KMS-11 (cell line): ENCODE results near the gene TDRD5.

Experiments
- H2AFZ ChIP-seq: fragments of 200-600 bp; sonication (generic); 2 replicates; pipeline ENCODE4 v1.6.1; 2016; ENCODE audit warnings: antibody characterized with exemption, mixed run types, low read depth
- H3K27ac ChIP-seq: fragments of 200-600 bp; sonication (generic); 2 replicates; pipeline ENCODE4 v1.6.1; 2016; ENCODE audit warnings: mild to moderate bottlenecking, mixed run types
- H3K27me3 ChIP-seq: fragments of 200-600 bp; sonication (generic); 2 replicates; pipeline ENCODE4 v1.6.1; 2017; ENCODE audit warnings: mild to moderate bottlenecking, low read depth, mixed run types, moderate library complexity; ENCODE audit not compliant: insufficient read depth
- H3K36me3 ChIP-seq: fragments of 200-600 bp; sonication (generic); 2 replicates; pipeline ENCODE4 v1.6.1; 2017; ENCODE audit warnings: mild to moderate bottlenecking, mixed run types; ENCODE audit not compliant: insufficient read depth
- H3K4me1 ChIP-seq: fragments of 200-600 bp; sonication (generic); 2 replicates; pipeline ENCODE4 v1.6.1; 2016; ENCODE audit warnings: mild to moderate bottlenecking, low read depth, mixed run types; ENCODE audit not compliant: poor library complexity, severe bottlenecking
- H3K4me2 ChIP-seq: fragments of 200-600 bp; sonication (generic); 2 replicates; pipeline ENCODE4 v1.7.0; 2016; ENCODE audit warnings: mild to moderate bottlenecking, mixed run types
- H3K4me3 ChIP-seq: fragments of 200-600 bp; sonication (generic); IDR thresholded peaks from 2 replicates; pipeline ENCODE4 v1.6.1; 2017; ENCODE audit warnings: low read depth, low read length, mixed read lengths; ENCODE audit not compliant: insufficient read depth
- H3K79me2 ChIP-seq: fragments of 200-600 bp; sonication (generic); 2 replicates; pipeline ENCODE4 v1.6.1; 2016; ENCODE audit warnings: low read depth, mixed run types; ENCODE audit not compliant: insufficient read depth
- H3K9ac ChIP-seq: fragments of 200-600 bp; sonication (generic); 2 replicates; pipeline ENCODE4 v1.6.1; 2016; ENCODE audit warnings: mild to moderate bottlenecking, mixed run types
- H4K20me1 ChIP-seq: fragments of 200-600 bp; sonication (generic); 2 replicates; pipeline ENCODE4 v1.6.1; 2016; ENCODE audit warnings: mild to moderate bottlenecking, mixed run types; ENCODE audit not compliant: insufficient read depth
- TF ChIP-seq, protein P1 (sequence below): fragments of 200-600 bp; sonication (generic); conservative IDR thresholded peaks from 2 replicates; pipeline ENCODE4 v1.6.1; 2017; ENCODE audit warnings: low read depth, mild to moderate bottlenecking, antibody characterized with exemption, low read length, moderate library complexity, mixed read lengths

Gene TDRD5

GRCh38 chr1:179630719-179631118 lies 39.1 kb downstream of the TDRD5 start:
- Histone ChIP-seq H3K36me3 (no peaks in the 10 kb centered on the region), H3K27me3 (no peaks in the 10 kb centered on the region), H3K27ac (no peak overlapping the region), H3K4me2 (no peak overlapping the region), H3K4me3 (no peak overlapping the region), H4K20me1 (no peaks in the 10 kb centered on the region), H3K4me1 (peaks cover 14% of the 10 kb centered on the region), H3K9ac (no peak overlapping the region), H3K79me2 (no peaks in the 10 kb centered on the region), H2AFZ (no peak overlapping the region)
- TF ChIP-seq, protein P1, sequence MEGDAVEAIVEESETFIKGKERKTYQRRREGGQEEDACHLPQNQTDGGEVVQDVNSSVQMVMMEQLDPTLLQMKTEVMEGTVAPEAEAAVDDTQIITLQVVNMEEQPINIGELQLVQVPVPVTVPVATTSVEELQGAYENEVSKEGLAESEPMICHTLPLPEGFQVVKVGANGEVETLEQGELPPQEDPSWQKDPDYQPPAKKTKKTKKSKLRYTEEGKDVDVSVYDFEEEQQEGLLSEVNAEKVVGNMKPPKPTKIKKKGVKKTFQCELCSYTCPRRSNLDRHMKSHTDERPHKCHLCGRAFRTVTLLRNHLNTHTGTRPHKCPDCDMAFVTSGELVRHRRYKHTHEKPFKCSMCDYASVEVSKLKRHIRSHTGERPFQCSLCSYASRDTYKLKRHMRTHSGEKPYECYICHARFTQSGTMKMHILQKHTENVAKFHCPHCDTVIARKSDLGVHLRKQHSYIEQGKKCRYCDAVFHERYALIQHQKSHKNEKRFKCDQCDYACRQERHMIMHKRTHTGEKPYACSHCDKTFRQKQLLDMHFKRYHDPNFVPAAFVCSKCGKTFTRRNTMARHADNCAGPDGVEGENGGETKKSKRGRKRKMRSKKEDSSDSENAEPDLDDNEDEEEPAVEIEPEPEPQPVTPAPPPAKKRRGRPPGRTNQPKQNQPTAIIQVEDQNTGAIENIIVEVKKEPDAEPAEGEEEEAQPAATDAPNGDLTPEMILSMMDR = no peak

DNA sequence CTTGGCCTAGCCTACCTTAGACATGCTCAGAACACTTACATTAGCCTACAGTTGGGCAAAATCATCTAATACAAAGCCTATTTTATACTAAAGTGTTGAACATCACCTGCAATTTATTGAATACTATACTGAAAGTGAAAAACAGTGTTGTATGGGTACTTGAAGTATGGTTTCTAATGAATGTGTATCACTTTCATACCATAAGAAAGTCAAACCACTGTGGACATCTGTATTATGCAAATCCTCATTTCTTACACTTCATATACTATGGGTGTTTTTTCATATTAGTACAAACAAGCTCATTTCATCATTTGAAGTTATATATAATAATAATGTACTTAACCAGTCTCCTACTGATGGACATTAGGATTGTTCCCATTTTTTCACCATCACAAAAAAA lies 41.2 kb downstream of the TDRD5 start:
- H2AFZ ChIP-seq = no peak overlapping the region
- H4K20me1 ChIP-seq = no peaks in the 10 kb centered on the region
- no peak overlapping the region for H3K9ac ChIP-seq
- TF ChIP-seq, protein P1 = no peak
- no peak overlapping the region for H3K27ac ChIP-seq
- H3K79me2 ChIP-seq = no peaks in the 10 kb centered on the region
- H3K36me3 ChIP-seq = no peaks in the 10 kb centered on the region
- H3K4me1 ChIP-seq = peaks cover 14% of the 10 kb centered on the region
- no peak overlapping the region for H3K4me3 ChIP-seq
- no peaks in the 10 kb centered on the region for H3K27me3 ChIP-seq
- H3K4me2 ChIP-seq = no peak overlapping the region

DNA sequence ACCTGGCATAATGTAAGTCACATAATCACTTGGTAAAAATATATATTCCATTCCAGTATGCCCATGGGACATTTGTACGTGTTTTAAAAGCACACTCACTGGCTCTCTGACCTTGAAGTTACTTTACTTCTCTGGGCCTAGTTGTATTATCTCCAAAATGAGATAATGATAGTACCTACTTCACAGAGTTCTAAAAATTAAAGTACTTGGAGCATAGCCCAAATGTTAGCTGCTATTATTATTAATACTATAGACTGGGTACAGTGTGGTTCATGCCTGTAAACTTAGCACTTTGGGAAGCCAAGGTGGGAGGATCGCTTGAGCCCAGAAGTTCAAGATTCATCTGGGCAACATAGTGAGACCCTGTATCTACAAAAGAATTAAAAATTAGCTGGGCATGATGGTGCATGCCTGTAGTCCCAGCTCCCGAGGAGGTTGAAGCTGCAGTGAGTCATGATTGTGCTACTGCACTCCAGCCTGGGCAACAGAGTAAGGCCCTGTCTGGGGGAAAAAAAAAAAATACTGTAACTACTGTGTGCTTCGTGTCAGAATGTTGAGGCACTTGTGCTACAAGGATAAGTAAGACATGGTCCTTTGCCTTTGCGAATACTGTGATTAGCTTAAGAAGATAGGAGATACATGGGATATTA lies 45.7 kb downstream of the TDRD5 start:
- Histone ChIP-seq H3K79me2 (no peaks in the 10 kb centered on the region), H3K4me3 (no peak overlapping the region), H2AFZ (no peak overlapping the region), H3K27me3 (no peaks in the 10 kb centered on the region), H4K20me1 (no peaks in the 10 kb centered on the region), H3K4me2 (no peak overlapping the region), H3K36me3 (no peaks in the 10 kb centered on the region), H3K4me1 (peaks cover 11% of the 10 kb centered on the region), H3K27ac (no peak overlapping the region), H3K9ac (no peak overlapping the region)
- TF ChIP-seq, protein P1 = no peak

GRCh38 chr1:179661018-179661417 lies 69.4 kb downstream of the TDRD5 start:
- H3K79me2 ChIP-seq = no peaks in the 10 kb centered on the region
- no peaks in the 10 kb centered on the region for H3K27me3 ChIP-seq
- H2AFZ ChIP-seq = no peak overlapping the region
- H4K20me1 ChIP-seq = no peaks in the 10 kb centered on the region
- H3K9ac ChIP-seq = no peak overlapping the region
- no peak overlapping the region for H3K4me2 ChIP-seq
- H3K4me3 ChIP-seq = no peak overlapping the region
- no peaks in the 10 kb centered on the region for H3K4me1 ChIP-seq
- no peak overlapping the region for H3K27ac ChIP-seq
- no peaks in the 10 kb centered on the region for H3K36me3 ChIP-seq
- TF ChIP-seq, protein P1 = no peak
